ENCODE data around the gene CBX8. TPM values are rescaled to one million over a fixed set of nuclear protein-coding genes. Genes with fewer than 3 reads are reported as not detected.

The CBX8 gene
- total and polyA plus RNA-seq, 2 of the 13 experiments (the other 11 are each of a cell fraction or from before 2014, with no cell fraction given) = 0.34 to 12.6 TPM

DNA sequence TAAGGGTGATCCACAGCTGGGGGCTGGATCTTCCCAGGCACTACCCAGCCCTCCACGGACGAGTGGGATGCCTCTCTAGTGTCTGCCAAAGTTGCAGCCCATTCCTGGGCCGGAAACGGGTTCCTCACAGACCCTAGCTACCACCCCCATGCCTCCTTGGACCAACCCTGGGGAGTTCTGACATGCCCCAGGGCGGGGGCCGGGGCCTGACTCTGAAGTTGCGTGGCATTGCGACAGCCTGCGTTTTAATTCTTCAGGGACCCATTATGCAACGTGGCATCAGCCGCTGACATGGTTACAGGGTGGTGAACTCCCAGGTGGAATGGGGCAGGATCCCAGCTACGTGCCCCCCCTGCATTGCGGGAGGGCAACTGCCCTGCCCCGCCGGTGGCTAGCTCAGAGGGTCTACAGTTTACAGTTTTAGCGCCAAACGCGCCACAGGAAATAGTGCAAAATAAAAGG is 39.7 kb upstream of the CBX8 start (continued):
- TF ChIP-seq, protein P1, sequence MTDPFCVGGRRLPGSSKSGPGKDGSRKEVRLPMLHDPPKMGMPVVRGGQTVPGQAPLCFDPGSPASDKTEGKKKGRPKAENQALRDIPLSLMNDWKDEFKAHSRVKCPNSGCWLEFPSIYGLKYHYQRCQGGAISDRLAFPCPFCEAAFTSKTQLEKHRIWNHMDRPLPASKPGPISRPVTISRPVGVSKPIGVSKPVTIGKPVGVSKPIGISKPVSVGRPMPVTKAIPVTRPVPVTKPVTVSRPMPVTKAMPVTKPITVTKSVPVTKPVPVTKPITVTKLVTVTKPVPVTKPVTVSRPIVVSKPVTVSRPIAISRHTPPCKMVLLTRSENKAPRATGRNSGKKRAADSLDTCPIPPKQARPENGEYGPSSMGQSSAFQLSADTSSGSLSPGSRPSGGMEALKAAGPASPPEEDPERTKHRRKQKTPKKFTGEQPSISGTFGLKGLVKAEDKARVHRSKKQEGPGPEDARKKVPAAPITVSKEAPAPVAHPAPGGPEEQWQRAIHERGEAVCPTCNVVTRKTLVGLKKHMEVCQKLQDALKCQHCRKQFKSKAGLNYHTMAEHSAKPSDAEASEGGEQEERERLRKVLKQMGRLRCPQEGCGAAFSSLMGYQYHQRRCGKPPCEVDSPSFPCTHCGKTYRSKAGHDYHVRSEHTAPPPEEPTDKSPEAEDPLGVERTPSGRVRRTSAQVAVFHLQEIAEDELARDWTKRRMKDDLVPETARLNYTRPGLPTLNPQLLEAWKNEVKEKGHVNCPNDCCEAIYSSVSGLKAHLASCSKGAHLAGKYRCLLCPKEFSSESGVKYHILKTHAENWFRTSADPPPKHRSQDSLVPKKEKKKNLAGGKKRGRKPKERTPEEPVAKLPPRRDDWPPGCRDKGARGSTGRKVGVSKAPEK (CRISPR knock-in tag; IDR thresholded peaks at IDR 0.05; ENCODE audit: borderline replicate concordance) = no peak
- TF ChIP-seq RBFOX2 (IDR thresholded peaks at IDR 0.05; ENCODE audit: low read depth, low read length) = peak; percentile 12; the same call in 1 of the 2 replicates
- TF ChIP-seq, protein P2, sequence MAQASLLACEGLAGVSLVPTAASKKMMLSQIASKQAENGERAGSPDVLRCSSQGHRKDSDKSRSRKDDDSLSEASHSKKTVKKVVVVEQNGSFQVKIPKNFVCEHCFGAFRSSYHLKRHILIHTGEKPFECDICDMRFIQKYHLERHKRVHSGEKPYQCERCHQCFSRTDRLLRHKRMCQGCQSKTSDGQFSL (CRISPR knock-in tag; IDR thresholded peaks at IDR 0.05) = no peak
- no peak for TF ChIP-seq U2AF1 (optimal IDR thresholded peaks at IDR 0.05; ENCODE audit: low read depth, low read length)
- no peak for TF ChIP-seq CC2D1A (CRISPR knock-in tag; IDR thresholded peaks at IDR 0.05)
- TF ChIP-seq CEBPG (CRISPR knock-in tag; IDR thresholded peaks at IDR 0.05) = peak; percentile 50
- TF ChIP-seq TSC22D2 (CRISPR knock-in tag; IDR thresholded peaks at IDR 0.05; ENCODE audit: borderline replicate concordance) = no peak
- TF ChIP-seq, protein P3, sequence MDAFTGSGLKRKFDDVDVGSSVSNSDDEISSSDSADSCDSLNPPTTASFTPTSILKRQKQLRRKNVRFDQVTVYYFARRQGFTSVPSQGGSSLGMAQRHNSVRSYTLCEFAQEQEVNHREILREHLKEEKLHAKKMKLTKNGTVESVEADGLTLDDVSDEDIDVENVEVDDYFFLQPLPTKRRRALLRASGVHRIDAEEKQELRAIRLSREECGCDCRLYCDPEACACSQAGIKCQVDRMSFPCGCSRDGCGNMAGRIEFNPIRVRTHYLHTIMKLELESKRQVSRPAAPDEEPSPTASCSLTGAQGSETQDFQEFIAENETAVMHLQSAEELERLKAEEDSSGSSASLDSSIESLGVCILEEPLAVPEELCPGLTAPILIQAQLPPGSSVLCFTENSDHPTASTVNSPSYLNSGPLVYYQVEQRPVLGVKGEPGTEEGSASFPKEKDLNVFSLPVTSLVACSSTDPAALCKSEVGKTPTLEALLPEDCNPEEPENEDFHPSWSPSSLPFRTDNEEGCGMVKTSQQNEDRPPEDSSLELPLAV (CRISPR knock-in tag; conservative IDR thresholded peaks at IDR 0.05; ENCODE audit: low read depth) = no peak
- TF ChIP-seq, protein P4, sequence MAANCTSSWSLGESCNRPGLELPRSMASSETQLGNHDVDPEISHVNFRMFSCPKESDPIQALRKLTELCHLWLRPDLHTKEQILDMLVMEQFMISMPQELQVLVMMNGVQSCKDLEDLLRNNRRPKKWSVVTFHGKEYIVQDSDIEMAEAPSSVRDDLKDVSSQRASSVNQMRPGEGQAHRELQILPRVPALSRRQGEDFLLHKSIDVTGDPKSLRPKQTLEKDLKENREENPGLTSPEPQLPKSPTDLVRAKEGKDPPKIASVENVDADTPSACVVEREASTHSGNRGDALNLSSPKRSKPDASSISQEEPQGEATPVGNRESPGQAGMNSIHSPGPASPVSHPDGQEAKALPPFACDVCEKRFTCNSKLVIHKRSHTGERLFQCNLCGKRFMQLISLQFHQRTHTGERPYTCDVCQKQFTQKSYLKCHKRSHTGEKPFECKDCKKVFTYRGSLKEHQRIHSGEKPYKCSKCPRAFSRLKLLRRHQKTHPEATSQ (CRISPR knock-in tag; IDR thresholded peaks at IDR 0.05; ENCODE audit: borderline replicate concordance) = 0 out of 2 replicates have a peak, but pooled peaks have one; percentile 41
- TF ChIP-seq BORCS8-MEF2B (CRISPR knock-in tag; IDR thresholded peaks at IDR 0.05) = 0 out of 2 replicates have a peak, but pooled peaks have one; percentile 30
- TF ChIP-seq, protein P5, sequence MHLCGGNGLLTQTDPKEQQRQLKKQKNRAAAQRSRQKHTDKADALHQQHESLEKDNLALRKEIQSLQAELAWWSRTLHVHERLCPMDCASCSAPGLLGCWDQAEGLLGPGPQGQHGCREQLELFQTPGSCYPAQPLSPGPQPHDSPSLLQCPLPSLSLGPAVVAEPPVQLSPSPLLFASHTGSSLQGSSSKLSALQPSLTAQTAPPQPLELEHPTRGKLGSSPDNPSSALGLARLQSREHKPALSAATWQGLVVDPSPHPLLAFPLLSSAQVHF (CRISPR knock-in tag; IDR thresholded peaks at IDR 0.05) = no peak
- no peak for TF ChIP-seq ZNF143 (CRISPR knock-in tag; IDR thresholded peaks at IDR 0.05)
- TF ChIP-seq, protein P6, sequence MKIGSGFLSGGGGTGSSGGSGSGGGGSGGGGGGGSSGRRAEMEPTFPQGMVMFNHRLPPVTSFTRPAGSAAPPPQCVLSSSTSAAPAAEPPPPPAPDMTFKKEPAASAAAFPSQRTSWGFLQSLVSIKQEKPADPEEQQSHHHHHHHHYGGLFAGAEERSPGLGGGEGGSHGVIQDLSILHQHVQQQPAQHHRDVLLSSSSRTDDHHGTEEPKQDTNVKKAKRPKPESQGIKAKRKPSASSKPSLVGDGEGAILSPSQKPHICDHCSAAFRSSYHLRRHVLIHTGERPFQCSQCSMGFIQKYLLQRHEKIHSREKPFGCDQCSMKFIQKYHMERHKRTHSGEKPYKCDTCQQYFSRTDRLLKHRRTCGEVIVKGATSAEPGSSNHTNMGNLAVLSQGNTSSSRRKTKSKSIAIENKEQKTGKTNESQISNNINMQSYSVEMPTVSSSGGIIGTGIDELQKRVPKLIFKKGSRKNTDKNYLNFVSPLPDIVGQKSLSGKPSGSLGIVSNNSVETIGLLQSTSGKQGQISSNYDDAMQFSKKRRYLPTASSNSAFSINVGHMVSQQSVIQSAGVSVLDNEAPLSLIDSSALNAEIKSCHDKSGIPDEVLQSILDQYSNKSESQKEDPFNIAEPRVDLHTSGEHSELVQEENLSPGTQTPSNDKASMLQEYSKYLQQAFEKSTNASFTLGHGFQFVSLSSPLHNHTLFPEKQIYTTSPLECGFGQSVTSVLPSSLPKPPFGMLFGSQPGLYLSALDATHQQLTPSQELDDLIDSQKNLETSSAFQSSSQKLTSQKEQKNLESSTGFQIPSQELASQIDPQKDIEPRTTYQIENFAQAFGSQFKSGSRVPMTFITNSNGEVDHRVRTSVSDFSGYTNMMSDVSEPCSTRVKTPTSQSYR (CRISPR knock-in tag; IDR thresholded peaks at IDR 0.05; ENCODE audit: borderline replicate concordance) = no peak
- TF ChIP-seq AGO2 (optimal IDR thresholded peaks at IDR 0.05; ENCODE audit: low read depth, low read length) = peak; percentile 40
- TF ChIP-seq, protein P7, sequence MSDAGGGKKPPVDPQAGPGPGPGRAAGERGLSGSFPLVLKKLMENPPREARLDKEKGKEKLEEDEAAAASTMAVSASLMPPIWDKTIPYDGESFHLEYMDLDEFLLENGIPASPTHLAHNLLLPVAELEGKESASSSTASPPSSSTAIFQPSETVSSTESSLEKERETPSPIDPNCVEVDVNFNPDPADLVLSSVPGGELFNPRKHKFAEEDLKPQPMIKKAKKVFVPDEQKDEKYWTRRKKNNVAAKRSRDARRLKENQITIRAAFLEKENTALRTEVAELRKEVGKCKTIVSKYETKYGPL (CRISPR knock-in tag; IDR thresholded peaks at IDR 0.05) = 0 out of 2 replicates have a peak, but pooled peaks have one; percentile 23

All from HepG2 (cell line).